WERI-Rb-1 (cell line): Measurements from ENCODE around the gene ITGB3.

Source experiments
- DNase-seq: peaks from one replicate; pipeline ENCODE4 v3.0.0-alpha.2; 2020
- H3K27ac ChIP-seq: fragments of 250-450 bp; sonication (Bioruptor Pico); 2 replicates; pipeline ENCODE4 v1.5.1; 2020; ENCODE audit warnings: mild to moderate bottlenecking, moderate library complexity
- H3K27me3 ChIP-seq: fragments of 250-450 bp; sonication (Bioruptor Pico); 2 replicates; pipeline ENCODE4 v1.5.1; 2021; ENCODE audit warnings: mild to moderate bottlenecking, low read depth, moderate library complexity; ENCODE audit not compliant: insufficient read depth, severe bottlenecking
- H3K36me3 ChIP-seq: fragments of 250-450 bp; sonication (Bioruptor Pico); 2 replicates; pipeline ENCODE4 v1.5.1; 2020; ENCODE audit warnings: mild to moderate bottlenecking, moderate library complexity
- H3K4me3 ChIP-seq: 2 replicates; pipeline ENCODE4 v1.5.1; 2011; ENCODE audit warnings: low read depth, mild to moderate bottlenecking, control low read depth, low read length
- H3K9me3 ChIP-seq: fragments of 250-450 bp; sonication (Bioruptor Pico); 2 replicates; pipeline ENCODE4 v1.5.1; 2021; ENCODE audit warnings: mild to moderate bottlenecking, moderate library complexity; ENCODE audit not compliant: severe bottlenecking
- CTCF ChIP-seq: IDR thresholded peaks from 2 replicates; pipeline ENCODE4 v1.5.1; 2011; ENCODE audit warnings: low read depth, mild to moderate bottlenecking, control low read depth, inconsistent platforms, low read length

ITGB3 gene

GRCh38 chr17:47229535-47230443, 23.8 kb upstream of the ITGB3 start:
- Histone ChIP-seq H3K4me3 (peak overlapping the region; percentile 36), H3K27me3 (no peaks in the 10 kb centered on the region), H3K9me3 (no peaks in the 10 kb centered on the region), H3K36me3 (no peaks in the 10 kb centered on the region), H3K27ac (no peak overlapping the region)
- peak; percentile 100 for TF ChIP-seq CTCF
- peak; percentile 86 for DNase-seq

- Histone ChIP-seq H3K27ac (no peak overlapping the region), H3K27me3 (no peaks in the 10 kb centered on the region), H3K9me3 (no peaks in the 10 kb centered on the region), H3K4me3 (no peak overlapping the region), H3K36me3 (no peaks in the 10 kb centered on the region)
- TF ChIP-seq CTCF, result no peak
- no peak for DNase-seq
Observed at GRCh38 chr17:47230864-47231263, 22.8 kb upstream of the ITGB3 start.

- Histone ChIP-seq H3K4me3 (no peak overlapping the region), H3K27me3 (no peaks in the 10 kb centered on the region), H3K27ac (no peak overlapping the region), H3K9me3 (no peaks in the 10 kb centered on the region), H3K36me3 (no peaks in the 10 kb centered on the region)
- TF ChIP-seq CTCF, result no peak
- DNase-seq, result no peak
Observed at GRCh38 chr17:47231334-47231733, 22.3 kb upstream of the ITGB3 start.

- Histone ChIP-seq H3K27ac (no peak overlapping the region), H3K27me3 (no peaks in the 10 kb centered on the region), H3K9me3 (no peaks in the 10 kb centered on the region), H3K4me3 (no peak overlapping the region), H3K36me3 (no peaks in the 10 kb centered on the region)
- DNase-seq, result no peak
- no peak for TF ChIP-seq CTCF
Observed at GRCh38 chr17:47231866-47232265, 21.8 kb upstream of the ITGB3 start.

- no peaks in the 10 kb centered on the region for H3K36me3 ChIP-seq
- no peak overlapping the region for H3K4me3 ChIP-seq
- H3K27ac ChIP-seq, result no peak overlapping the region
- no peak for DNase-seq
- no peaks in the 10 kb centered on the region for H3K27me3 ChIP-seq
- H3K9me3 ChIP-seq, result peaks cover 5% of the 10 kb centered on the region
- no peak for TF ChIP-seq CTCF
Observed at GRCh38 chr17:47232465-47232864, 21.2 kb upstream of the ITGB3 start.
